ENCODE data around the gene ZNF146.
"Not testable (repeated sequence)": the region's sequence is repeated elsewhere in the genome, so short reads cannot be mapped to it uniquely, and the experiment has no call there.

DNA sequence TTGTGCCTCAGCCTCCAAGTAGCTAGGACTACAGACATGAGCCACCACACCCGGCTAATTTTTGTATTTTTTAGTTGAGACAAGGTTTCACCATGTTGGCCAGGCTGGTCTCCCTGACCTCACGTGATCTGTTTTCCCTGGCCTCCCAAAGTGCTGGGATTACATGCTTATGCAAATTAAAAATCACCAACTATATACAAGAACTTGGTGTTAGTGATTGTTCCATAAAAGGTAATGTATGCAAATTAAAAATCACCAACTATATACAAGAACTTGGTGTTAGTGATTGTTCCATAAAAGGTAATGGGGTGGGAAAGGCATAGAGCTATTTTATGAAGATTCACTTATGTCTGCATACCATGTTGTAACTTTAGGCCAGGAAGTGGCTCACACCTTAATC lies 35.8 kb upstream of the ZNF146 start:
- not testable (repeated sequence) for TF ChIP-seq CTCF (conservative IDR thresholded peaks at IDR 0.05; ENCODE audit: low read depth in 2 of 2); EZH2 (IDR thresholded peaks at IDR 0.05; ENCODE audit: low read depth, unreplicated experiment); JUNB (IDR thresholded peaks at IDR 0.05; ENCODE audit: unreplicated experiment); POLR2AphosphoS5 (IDR thresholded peaks at IDR 0.05; ENCODE audit: low read depth); CREB1 (CRISPR knock-in tag; IDR thresholded peaks at IDR 0.05; ENCODE audit: low read depth); NANOG (IDR thresholded peaks at IDR 0.05; ENCODE audit: borderline replicate concordance); EZH2phosphoT487 (IDR thresholded peaks at IDR 0.05; ENCODE audit: unreplicated experiment); ZNF462 (CRISPR knock-in tag; IDR thresholded peaks at IDR 0.05); ZNF114 (CRISPR knock-in tag; IDR thresholded peaks at IDR 0.05); ZNF331 (CRISPR knock-in tag; IDR thresholded peaks at IDR 0.05; ENCODE audit: low read depth)
- TF ChIP-seq, protein P1, sequence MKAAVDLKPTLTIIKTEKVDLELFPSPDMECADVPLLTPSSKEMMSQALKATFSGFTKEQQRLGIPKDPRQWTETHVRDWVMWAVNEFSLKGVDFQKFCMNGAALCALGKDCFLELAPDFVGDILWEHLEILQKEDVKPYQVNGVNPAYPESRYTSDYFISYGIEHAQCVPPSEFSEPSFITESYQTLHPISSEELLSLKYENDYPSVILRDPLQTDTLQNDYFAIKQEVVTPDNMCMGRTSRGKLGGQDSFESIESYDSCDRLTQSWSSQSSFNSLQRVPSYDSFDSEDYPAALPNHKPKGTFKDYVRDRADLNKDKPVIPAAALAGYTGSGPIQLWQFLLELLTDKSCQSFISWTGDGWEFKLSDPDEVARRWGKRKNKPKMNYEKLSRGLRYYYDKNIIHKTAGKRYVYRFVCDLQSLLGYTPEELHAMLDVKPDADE (IDR thresholded peaks at IDR 0.05), result not testable (repeated sequence)
- TF ChIP-seq, protein P2, sequence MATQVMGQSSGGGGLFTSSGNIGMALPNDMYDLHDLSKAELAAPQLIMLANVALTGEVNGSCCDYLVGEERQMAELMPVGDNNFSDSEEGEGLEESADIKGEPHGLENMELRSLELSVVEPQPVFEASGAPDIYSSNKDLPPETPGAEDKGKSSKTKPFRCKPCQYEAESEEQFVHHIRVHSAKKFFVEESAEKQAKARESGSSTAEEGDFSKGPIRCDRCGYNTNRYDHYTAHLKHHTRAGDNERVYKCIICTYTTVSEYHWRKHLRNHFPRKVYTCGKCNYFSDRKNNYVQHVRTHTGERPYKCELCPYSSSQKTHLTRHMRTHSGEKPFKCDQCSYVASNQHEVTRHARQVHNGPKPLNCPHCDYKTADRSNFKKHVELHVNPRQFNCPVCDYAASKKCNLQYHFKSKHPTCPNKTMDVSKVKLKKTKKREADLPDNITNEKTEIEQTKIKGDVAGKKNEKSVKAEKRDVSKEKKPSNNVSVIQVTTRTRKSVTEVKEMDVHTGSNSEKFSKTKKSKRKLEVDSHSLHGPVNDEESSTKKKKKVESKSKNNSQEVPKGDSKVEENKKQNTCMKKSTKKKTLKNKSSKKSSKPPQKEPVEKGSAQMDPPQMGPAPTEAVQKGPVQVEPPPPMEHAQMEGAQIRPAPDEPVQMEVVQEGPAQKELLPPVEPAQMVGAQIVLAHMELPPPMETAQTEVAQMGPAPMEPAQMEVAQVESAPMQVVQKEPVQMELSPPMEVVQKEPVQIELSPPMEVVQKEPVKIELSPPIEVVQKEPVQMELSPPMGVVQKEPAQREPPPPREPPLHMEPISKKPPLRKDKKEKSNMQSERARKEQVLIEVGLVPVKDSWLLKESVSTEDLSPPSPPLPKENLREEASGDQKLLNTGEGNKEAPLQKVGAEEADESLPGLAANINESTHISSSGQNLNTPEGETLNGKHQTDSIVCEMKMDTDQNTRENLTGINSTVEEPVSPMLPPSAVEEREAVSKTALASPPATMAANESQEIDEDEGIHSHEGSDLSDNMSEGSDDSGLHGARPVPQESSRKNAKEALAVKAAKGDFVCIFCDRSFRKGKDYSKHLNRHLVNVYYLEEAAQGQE (IDR thresholded peaks at IDR 0.05; ENCODE audit: unreplicated experiment), result not testable (repeated sequence)

Data from GM23338 (cell line).